K562 (cell line): ENCODE data around the gene C3. TPM values are rescaled to one million over a fixed set of nuclear protein-coding genes. Genes with fewer than 3 reads are reported as not detected.
"Not testable (repeated sequence)": the region's sequence is repeated elsewhere in the genome, so short reads cannot be mapped to it uniquely, and the experiment has no call there.

ENCODE experiments used
- ARID1B ChIP-seq: fragments of 450-650 bp; IDR thresholded peaks from 2 replicates; pipeline ENCODE4 v1.6.1; 2016; ENCODE audit warnings: antibody characterized with exemption, mild to moderate bottlenecking, inconsistent platforms
- ATF7 ChIP-seq: fragments of 450-650 bp; IDR thresholded peaks from 2 replicates; pipeline ENCODE4 v1.7.1; 2014; ENCODE audit warnings: mild to moderate bottlenecking, moderate library complexity
- BHLHE40 ChIP-seq: IDR thresholded peaks from 2 replicates; pipeline ENCODE4 v1.6.1; 2011; ENCODE audit warnings: low read length, improper control_type of control experiment
- CC2D1A ChIP-seq: fragments of 450-650 bp; IDR thresholded peaks from 2 replicates; pipeline ENCODE4 v1.6.1; 2017; ENCODE audit warnings: mild to moderate bottlenecking
- CTBP1 ChIP-seq: fragments of 450-650 bp; IDR thresholded peaks from 2 replicates; pipeline ENCODE4 v1.6.1; 2016; ENCODE audit warnings: borderline replicate concordance
- ETV5 ChIP-seq: sonication (generic); formaldehyde crosslinking; IDR thresholded peaks from 2 replicates; pipeline ENCODE4 v1.4.0; 2020; ENCODE audit warnings: low read depth, mild to moderate bottlenecking, missing genetic modification reagents
- GATA2 ChIP-seq: sonication (generic); formaldehyde crosslinking; IDR thresholded peaks from 2 replicates; pipeline ENCODE4 v1.4.0; 2020; ENCODE audit warnings: mild to moderate bottlenecking, missing genetic modification reagents
- L3MBTL2 ChIP-seq: fragments of 450-650 bp; IDR thresholded peaks from 2 replicates; pipeline ENCODE4 v1.6.1; 2016; ENCODE audit warnings: mild to moderate bottlenecking, moderate library complexity
- MAZ ChIP-seq, 2 experiments: fragments of 450-650 bp in 1 of 2; sonication (generic) in 1 of 2; formaldehyde crosslinking; IDR thresholded peaks in 1 of 2; conservative IDR thresholded peaks in 1 of 2; 2 replicates each; pipeline versions ENCODE4 v1.4.0 to v1.5.0; 2020; ENCODE audit warnings: mild to moderate bottlenecking in 1 of 2, missing genetic modification reagents in 1 of 2
- MYNN ChIP-seq, 2 experiments: sonication (generic); formaldehyde crosslinking in 1 of 2; IDR thresholded peaks; 2 replicates each; pipeline versions ENCODE4 v1.5.0 to v1.6.1; 2016 to 2020; ENCODE audit warnings: antibody characterized with exemption in 1 of 2, missing genetic modification reagents in 1 of 2
- RAD51 ChIP-seq: fragments of 450-650 bp; IDR thresholded peaks from 2 replicates; pipeline ENCODE4 v1.7.1; 2016; ENCODE audit warnings: low read depth, mild to moderate bottlenecking, borderline replicate concordance
- RCOR1 ChIP-seq, 2 experiments: IDR thresholded peaks; 2 replicates each; pipeline ENCODE4 v1.6.1; 2012; ENCODE audit warnings: low read depth in 2 of 2, low read length in 2 of 2, borderline replicate concordance in 1 of 2, improper control_type of control experiment in 1 of 2
- RFX1 ChIP-seq: fragments of 450-650 bp; IDR thresholded peaks from 2 replicates; pipeline ENCODE4 v1.6.1; 2016; ENCODE audit warnings: mild to moderate bottlenecking, moderate library complexity
- SMC3 ChIP-seq: conservative IDR thresholded peaks from 2 replicates; pipeline ENCODE4 v1.6.1; 2011; ENCODE audit warnings: low read depth, low read length, improper control_type of control experiment; ENCODE audit not compliant: insufficient read depth
- YY1 ChIP-seq, 3 experiments: IDR thresholded peaks; 2 replicates each; pipeline ENCODE4 v1.6.1; 2011; ENCODE audit warnings: low read length in 2 of 3, mild to moderate bottlenecking in 2 of 3, moderate library complexity in 2 of 3, borderline replicate concordance in 1 of 3, control low read depth in 1 of 3, low read depth in 1 of 3; ENCODE audit not compliant: insufficient read depth in 3 of 3, insufficient replicate concordance in 2 of 3, control insufficient read depth in 1 of 3, insufficient read length in 1 of 3; ENCODE audit errors: extremely low read depth in 1 of 3
- polyA plus RNA-seq, 8 experiments: library from polyadenylated mRNA; depleted of rRNA in 4 of 8; stranded (reverse) in 5 of 8; unstranded in 3 of 8; fragments of >200 nt; fragmentation: Nextera tagmentation in 2 of 8; fragmentation: Illumina TruSeq in 1 of 8; extraction: Ambion mirVana in 2 of 8; extraction: Trizol in 1 of 8; gene quantifications; 2 replicates each; pipeline versions ENCODE4 v1.2.1 to v1.2.3, GENCODE V29; 2011 to 2014; ENCODE audit warnings: inconsistent platforms in 1 of 8, missing spikeins in 1 of 8
- total RNA-seq, 7 experiments: library from RNA; depleted of rRNA in 6 of 7; stranded (reverse); fragments of >200 nt in 6 of 7; fragmentation: Illumina TruSeq in 2 of 7; extraction: Trizol in 2 of 7; gene quantifications; 2 replicates each; pipeline versions ENCODE4 v1.2.1 to v1.2.3, GENCODE V29; 2011 to 2021; ENCODE audit warnings: low replicate concordance in 1 of 7
- TF ChIP-seq, protein P1 (sequence below): sonication (generic); formaldehyde crosslinking; IDR thresholded peaks from 2 replicates; pipeline ENCODE4 v1.9.0; 2022; ENCODE audit warnings: mild to moderate bottlenecking, missing genetic modification reagents
- TF ChIP-seq, protein P2 (sequence below): fragments of 200-800 bp; sonication (Bioruptor generic); IDR thresholded peaks from 2 replicates; pipeline ENCODE4 v1.6.1; 2017; ENCODE audit warnings: missing genetic modification characterization, missing compliant biosample characterization
- TF ChIP-seq, protein P3 (sequence below), 3 experiments: IDR thresholded peaks in 2 of 3; conservative IDR thresholded peaks in 1 of 3; 2 replicates each; pipeline ENCODE4 v1.5.1; 2011 to 2012; ENCODE audit warnings: low read length in 3 of 3, mild to moderate bottlenecking in 3 of 3, control low read depth in 2 of 3, improper control_type of control experiment in 1 of 3, inconsistent platforms in 1 of 3, low read depth in 1 of 3, mixed read lengths in 1 of 3, moderate library complexity in 1 of 3; ENCODE audit not compliant: insufficient read depth in 2 of 3
- TF ChIP-seq, protein P4 (sequence below): sonication (generic); formaldehyde crosslinking; IDR thresholded peaks from 2 replicates; pipeline ENCODE4 v1.8.0; 2022; ENCODE audit warnings: missing genetic modification reagents, mild to moderate bottlenecking, moderate library complexity, borderline replicate concordance

C3 gene
- total and polyA plus RNA-seq, 9 of the 15 experiments (the other 6 are each of a cell fraction or from before 2014, with no cell fraction given): 0.59 to 10.6 (median 2.2) TPM

DNA sequence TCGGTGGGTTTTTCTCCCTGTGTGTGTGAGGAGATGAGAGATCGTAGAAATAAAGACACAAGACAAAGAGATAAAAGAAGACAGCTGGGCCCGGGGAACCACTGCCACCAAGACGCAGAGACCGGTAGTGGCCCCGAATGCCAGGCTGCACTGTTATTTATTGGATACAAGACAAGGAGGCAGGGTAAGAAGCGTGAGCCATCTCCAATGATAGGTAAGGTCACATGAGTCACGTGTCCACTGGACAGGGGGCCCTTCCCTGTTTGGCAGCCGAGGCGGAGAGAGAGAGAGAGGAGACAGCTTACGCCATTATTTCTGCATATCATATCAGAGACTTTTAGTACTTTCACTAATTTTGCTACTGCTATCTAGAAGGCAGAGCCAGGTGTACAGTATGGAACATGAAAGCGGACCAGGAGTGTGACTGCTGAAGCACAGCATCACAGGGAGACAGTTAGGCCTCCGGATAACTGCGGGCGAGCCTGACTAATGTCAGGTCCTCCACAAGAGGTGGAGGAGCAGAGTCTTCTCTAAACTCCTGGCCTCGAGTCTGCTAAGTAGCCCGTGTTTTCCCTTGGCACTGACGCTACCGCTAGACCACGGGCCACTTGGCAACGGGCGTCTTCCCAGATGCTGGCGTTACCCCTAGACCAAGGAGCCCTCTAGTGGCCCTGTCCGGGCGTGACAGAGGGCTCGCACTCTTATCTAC is 87.5 kb downstream of the C3 start (continued):
- TF ChIP-seq, protein P1, sequence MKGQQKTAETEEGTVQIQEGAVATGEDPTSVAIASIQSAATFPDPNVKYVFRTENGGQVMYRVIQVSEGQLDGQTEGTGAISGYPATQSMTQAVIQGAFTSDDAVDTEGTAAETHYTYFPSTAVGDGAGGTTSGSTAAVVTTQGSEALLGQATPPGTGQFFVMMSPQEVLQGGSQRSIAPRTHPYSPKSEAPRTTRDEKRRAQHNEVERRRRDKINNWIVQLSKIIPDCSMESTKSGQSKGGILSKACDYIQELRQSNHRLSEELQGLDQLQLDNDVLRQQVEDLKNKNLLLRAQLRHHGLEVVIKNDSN: peak; percentile 60
- TF ChIP-seq RFX1 (peak; percentile 37; the same call in 1 of the 2 replicates), CTBP1 (peak; percentile 58; the same call in 1 of the 2 replicates), CC2D1A (peak; percentile 49; the same call in 1 of the 2 replicates), ATF7 (0 out of 2 replicates have a peak, but pooled peaks have one; percentile 20), SMC3 (peak; percentile 64), L3MBTL2 (0 out of 2 replicates have a peak, but pooled peaks have one; percentile 39), MAZ (CRISPR knock-in tag; conservative IDR thresholded peaks at IDR 0.05 in 1 of 2, IDR thresholded peaks at IDR 0.05 in 1 of 2) (peak in 1 of 2 experiments; percentile 69; a peak in 2 of 4 replicates), YY1 (IDR thresholded peaks at IDR 0.05; ENCODE audit: borderline replicate concordance in 1 of 3, control insufficient read depth in 1 of 3, extremely low read depth in 1 of 3, insufficient read depth in 3 of 3, insufficient read length in 1 of 3, insufficient replicate concordance in 2 of 3, low read depth in 1 of 3, low read length in 2 of 3) (peak in 1 of 3 experiments; percentile 20), BHLHE40 (peak; percentile 38), GATA2 (CRISPR knock-in tag) (peak; percentile 54), ETV5 (peak; percentile 26; the same call in 1 of the 2 replicates), RAD51 (peak; percentile 65; the same call in 1 of the 2 replicates), RCOR1 (IDR thresholded peaks at IDR 0.05; ENCODE audit: borderline replicate concordance in 1 of 2, low read depth in 2 of 2, low read length in 2 of 2) (peak in 1 of 2 experiments; percentile 8; a peak in 1 of 4 replicates), MYNN (IDR thresholded peaks at IDR 0.05) (0 out of 2 replicates have a peak, but pooled peaks have one; percentile 20), ARID1B (0 out of 2 replicates have a peak, but pooled peaks have one; percentile 13)
- TF ChIP-seq, protein P2, sequence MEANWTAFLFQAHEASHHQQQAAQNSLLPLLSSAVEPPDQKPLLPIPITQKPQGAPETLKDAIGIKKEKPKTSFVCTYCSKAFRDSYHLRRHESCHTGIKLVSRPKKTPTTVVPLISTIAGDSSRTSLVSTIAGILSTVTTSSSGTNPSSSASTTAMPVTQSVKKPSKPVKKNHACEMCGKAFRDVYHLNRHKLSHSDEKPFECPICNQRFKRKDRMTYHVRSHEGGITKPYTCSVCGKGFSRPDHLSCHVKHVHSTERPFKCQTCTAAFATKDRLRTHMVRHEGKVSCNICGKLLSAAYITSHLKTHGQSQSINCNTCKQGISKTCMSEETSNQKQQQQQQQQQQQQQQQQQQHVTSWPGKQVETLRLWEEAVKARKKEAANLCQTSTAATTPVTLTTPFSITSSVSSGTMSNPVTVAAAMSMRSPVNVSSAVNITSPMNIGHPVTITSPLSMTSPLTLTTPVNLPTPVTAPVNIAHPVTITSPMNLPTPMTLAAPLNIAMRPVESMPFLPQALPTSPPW: 0 out of 2 replicates have a peak, but pooled peaks have one; percentile 28
- TF ChIP-seq, protein P3, sequence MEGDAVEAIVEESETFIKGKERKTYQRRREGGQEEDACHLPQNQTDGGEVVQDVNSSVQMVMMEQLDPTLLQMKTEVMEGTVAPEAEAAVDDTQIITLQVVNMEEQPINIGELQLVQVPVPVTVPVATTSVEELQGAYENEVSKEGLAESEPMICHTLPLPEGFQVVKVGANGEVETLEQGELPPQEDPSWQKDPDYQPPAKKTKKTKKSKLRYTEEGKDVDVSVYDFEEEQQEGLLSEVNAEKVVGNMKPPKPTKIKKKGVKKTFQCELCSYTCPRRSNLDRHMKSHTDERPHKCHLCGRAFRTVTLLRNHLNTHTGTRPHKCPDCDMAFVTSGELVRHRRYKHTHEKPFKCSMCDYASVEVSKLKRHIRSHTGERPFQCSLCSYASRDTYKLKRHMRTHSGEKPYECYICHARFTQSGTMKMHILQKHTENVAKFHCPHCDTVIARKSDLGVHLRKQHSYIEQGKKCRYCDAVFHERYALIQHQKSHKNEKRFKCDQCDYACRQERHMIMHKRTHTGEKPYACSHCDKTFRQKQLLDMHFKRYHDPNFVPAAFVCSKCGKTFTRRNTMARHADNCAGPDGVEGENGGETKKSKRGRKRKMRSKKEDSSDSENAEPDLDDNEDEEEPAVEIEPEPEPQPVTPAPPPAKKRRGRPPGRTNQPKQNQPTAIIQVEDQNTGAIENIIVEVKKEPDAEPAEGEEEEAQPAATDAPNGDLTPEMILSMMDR (IDR thresholded peaks at IDR 0.05 in 2 of 3, conservative IDR thresholded peaks at IDR 0.05 in 1 of 3; ENCODE audit: insufficient read depth in 2 of 3, low read depth in 1 of 3, low read length in 3 of 3): peak; percentile 76 to 83 (median 77)
- not testable (repeated sequence) for TF ChIP-seq MYNN (CRISPR knock-in tag; IDR thresholded peaks at IDR 0.05)
- TF ChIP-seq, protein P4, sequence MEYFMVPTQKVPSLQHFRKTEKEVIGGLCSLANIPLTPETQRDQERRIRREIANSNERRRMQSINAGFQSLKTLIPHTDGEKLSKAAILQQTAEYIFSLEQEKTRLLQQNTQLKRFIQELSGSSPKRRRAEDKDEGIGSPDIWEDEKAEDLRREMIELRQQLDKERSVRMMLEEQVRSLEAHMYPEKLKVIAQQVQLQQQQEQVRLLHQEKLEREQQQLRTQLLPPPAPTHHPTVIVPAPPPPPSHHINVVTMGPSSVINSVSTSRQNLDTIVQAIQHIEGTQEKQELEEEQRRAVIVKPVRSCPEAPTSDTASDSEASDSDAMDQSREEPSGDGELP (CRISPR knock-in tag): peak; percentile 34; the same call in 1 of the 2 replicates
